Endothelial cell of umbilical vein (primary cell): ENCODE data around the gene GARS1. TPM values are rescaled to one million over a fixed set of nuclear protein-coding genes. Genes with fewer than 3 reads are reported as not detected.

ENCODE experiments used
- BruUV-seq: library from RNA; stranded (reverse); fragments of 400-500 nt; replicated peaks from 2 replicates; lab custom pipeline; 2021; lab: Mats Ljungman, UMichigan
- CTCF ChIA-PET: fragments of 300-600, 350-600 bp; sonication (Branson Sonifier 250); formaldehyde crosslinking; loops from one replicate; lab custom pipeline; 2021; ENCODE audit warnings: antibody characterized with exemption, inconsistent platforms; lab: Charles Lee
- POLR2A ChIA-PET: fragments of 300-600, 350-600 bp; sonication (Branson Sonifier 250); formaldehyde crosslinking; loops from one replicate; lab custom pipeline; 2021; ENCODE audit warnings: antibody characterized with exemption, inconsistent platforms; lab: Charles Lee
- DNase-seq: peaks from one replicate; pipeline ENCODE4 v3.0.0-alpha.2; 2011; ENCODE audit warnings: low read depth, low spot score
- FAIRE-seq: peaks from 2 replicates; lab custom pipeline; 2011; peaks lifted over from hg19 to GRCh38; lab: Jason Lieb, UNC
- H2AFZ ChIP-seq: 2 replicates; pipeline ENCODE4 v1.6.0; 2012; ENCODE audit warnings: low read depth, low read length, control low read depth, inconsistent platforms
- H3K27ac ChIP-seq: 2 replicates; pipeline ENCODE4 v1.5.1; 2011; ENCODE audit warnings: low read depth, mild to moderate bottlenecking, control low read depth, low read length, moderate library complexity; ENCODE audit not compliant: insufficient read depth
- H3K27me3 ChIP-seq, 2 experiments: 2 replicates each; pipeline versions ENCODE4 v1.6.0 to v1.6.1; 2011; ENCODE audit warnings: low read length in 2 of 2, mixed read lengths in 1 of 2; ENCODE audit not compliant: control insufficient read depth in 2 of 2, insufficient read depth in 2 of 2
- H3K36me3 ChIP-seq, 2 experiments: 2 replicates in 1 of 2; 3 replicates in 1 of 2; pipeline ENCODE4 v1.5.1; 2011; ENCODE audit warnings: low read length in 2 of 2, mild to moderate bottlenecking in 1 of 2, moderate library complexity in 1 of 2; ENCODE audit not compliant: control insufficient read depth in 2 of 2, insufficient read depth in 2 of 2; ENCODE audit errors: extremely low read depth in 1 of 2
- H3K4me1 ChIP-seq: 3 replicates; pipeline ENCODE4 v1.5.1; 2011; ENCODE audit warnings: mild to moderate bottlenecking, low read length; ENCODE audit not compliant: control insufficient read depth, insufficient read depth; ENCODE audit errors: extremely low read depth
- H3K4me2 ChIP-seq: 2 replicates; pipeline ENCODE4 v1.6.1; 2011; ENCODE audit warnings: low read length, control low read depth, mixed read lengths; ENCODE audit not compliant: insufficient read depth
- H3K4me3 ChIP-seq, 3 experiments: fragments of 200-600 bp in 1 of 3; sonication (generic), shearing (Covaris generic) in 1 of 3; replicated peaks in 1 of 3; 2 replicates each; pipeline ENCODE4 v1.5.1; 2011 to 2016; ENCODE audit warnings: control low read depth in 3 of 3, low read length in 3 of 3, mild to moderate bottlenecking in 2 of 3, inconsistent platforms in 1 of 3, low read depth in 1 of 3, moderate library complexity in 1 of 3; ENCODE audit not compliant: insufficient read depth in 1 of 3
- H3K79me2 ChIP-seq: 2 replicates; pipeline ENCODE4 v1.6.0; 2012; ENCODE audit warnings: low read length, inconsistent platforms; ENCODE audit not compliant: control insufficient read depth, insufficient read depth
- H3K9ac ChIP-seq: replicated peaks from 2 replicates; pipeline ENCODE3; 2011; ENCODE audit warnings: low read length, control low read depth; ENCODE audit not compliant: insufficient read depth; ENCODE audit errors: extremely low read depth
- H3K9me1 ChIP-seq: replicated peaks from 3 replicates; pipeline ENCODE4 v1.6.0; 2011; ENCODE audit warnings: mild to moderate bottlenecking, low read length; ENCODE audit not compliant: control insufficient read depth, insufficient read depth; ENCODE audit errors: extremely low read depth
- H3K9me3 ChIP-seq: replicated peaks from 2 replicates; pipeline ENCODE4 v1.5.1; 2012; ENCODE audit warnings: low read length, inconsistent platforms; ENCODE audit not compliant: control insufficient read depth, insufficient read depth
- H4K20me1 ChIP-seq: replicated peaks from 2 replicates; pipeline ENCODE3; 2011; ENCODE audit warnings: mild to moderate bottlenecking, low read length; ENCODE audit not compliant: control insufficient read depth, insufficient read depth; ENCODE audit errors: extremely low read depth
- FOS ChIP-seq: IDR thresholded peaks from 2 replicates; pipeline ENCODE4 v1.6.1; 2011; ENCODE audit warnings: mild to moderate bottlenecking, low read length, moderate library complexity, borderline replicate concordance; ENCODE audit not compliant: insufficient read depth
- GATA2 ChIP-seq: IDR thresholded peaks from 2 replicates; pipeline ENCODE4 v1.7.0; 2011; ENCODE audit warnings: low read depth, mild to moderate bottlenecking, moderate library complexity, mixed read lengths, low read length; ENCODE audit not compliant: insufficient read length, insufficient read depth
- JUN ChIP-seq: IDR thresholded peaks from 2 replicates; pipeline ENCODE4 v1.6.1; 2011; ENCODE audit warnings: borderline replicate concordance, low read depth; ENCODE audit not compliant: insufficient read length, insufficient read depth
- POLR2A ChIP-seq: IDR thresholded peaks from 2 replicates; pipeline ENCODE4 v1.6.1; 2012; ENCODE audit warnings: low read depth, mild to moderate bottlenecking, control low read depth, low read length
- POLR2AphosphoS5 ChIP-seq: IDR thresholded peaks from 2 replicates; pipeline ENCODE4 v1.6.1; 2012; ENCODE audit warnings: low read depth, mild to moderate bottlenecking, control low read depth, low read length, moderate library complexity; ENCODE audit not compliant: insufficient read depth
- dilution Hi-C: fragments of 300-500 bp; cut with MboI; formaldehyde crosslinking; loops from one replicate; pipeline ENCODE4 v1.15.0; 2019; ENCODE audit warnings: low sequenced_read_pairs; ENCODE audit not compliant: extremely low pct_ligation_motif_present
- intact Hi-C: fragments of 100-400 bp; cut with micrococcal nuclease; formaldehyde crosslinking; loops from one replicate; pipeline ENCODE4 v1.10.0; 2022
- polyA plus RNA-seq, 4 experiments: library from polyadenylated mRNA; depleted of rRNA in 3 of 4; stranded (reverse) in 3 of 4; unstranded in 1 of 4; fragments of >200 nt; gene quantifications; 2 replicates each; pipeline versions ENCODE4 v1.2.1 to v1.2.3, GENCODE V29; 2011 to 2012; ENCODE audit warnings: missing spikeins in 1 of 4
- total RNA-seq: library from RNA; stranded (reverse); gene quantifications from 2 replicates; pipeline ENCODE4 v1.2.3, GENCODE V29; 2021

GARS1 gene
- total and polyA plus RNA-seq, 2 donors (not counting 3 experiments of a cell fraction or from before 2014, with no cell fraction given) = 194 to 295 TPM

DNA sequence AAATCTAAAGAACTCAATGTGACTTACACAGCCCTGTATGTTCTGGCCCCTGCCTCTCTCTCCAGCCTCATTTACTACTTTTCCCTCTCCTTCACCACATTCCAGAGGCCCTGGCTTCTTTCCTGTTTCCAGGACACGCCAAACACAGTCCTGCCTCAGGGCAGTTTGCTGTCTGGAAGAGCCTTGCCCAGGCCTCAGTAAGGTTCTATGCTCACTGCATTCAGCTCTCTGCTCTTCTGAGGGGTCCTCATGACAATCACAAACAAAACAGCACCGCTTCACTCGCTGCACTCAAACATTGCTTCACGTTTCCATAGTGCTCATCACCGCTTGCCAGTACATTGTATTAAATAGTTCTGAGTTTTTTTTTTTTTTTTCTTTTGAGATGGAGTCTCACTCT is 35.1 kb upstream of the GARS1 start:
- DNase-seq = peak; percentile 54
- FAIRE-seq = peak; percentile 63
- H3K36me3 ChIP-seq = no peaks in the 10 kb centered on the region

DNA sequence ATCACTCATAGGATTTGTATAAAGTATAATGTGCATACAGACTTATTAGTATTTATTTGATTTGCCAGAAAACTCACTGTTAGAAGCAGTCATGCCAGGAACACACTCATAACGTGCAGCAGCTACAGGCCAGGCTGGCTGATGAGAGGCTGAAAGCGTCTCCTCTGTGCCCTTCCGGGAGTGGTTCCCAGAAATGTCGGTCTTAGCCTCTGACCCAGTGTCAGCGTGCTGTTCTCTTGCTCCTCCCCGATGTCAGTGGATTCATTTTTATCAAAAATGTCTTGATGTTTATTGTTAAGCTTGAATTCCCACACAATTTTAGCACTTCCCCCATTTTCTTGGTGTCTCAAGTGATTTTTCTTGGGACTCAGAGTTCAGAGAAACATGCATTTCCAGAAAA is 33.3 kb upstream of the GARS1 start:
- ChIA-PET POLR2A (interaction anchor here (0.7 kb wide), 1 partner anchor 286 kb away, joined by 3 read pairs; no protein-coding TSS in a partner anchor), CTCF (interaction anchor here (1.3 to 8.3 kb wide), 5 partner anchors 12 to 286 kb away, joined by 4 to 389 read pairs (median 74); partner anchors contain the start of gene NOD1)
- Histone ChIP-seq H3K4me1 (peaks cover 41% of the 10 kb centered on the region), H3K4me3 (no peak overlapping the region), H3K36me3 (no peaks in the 10 kb centered on the region), H3K27me3 (no peaks in the 10 kb centered on the region), H2AFZ (no peak overlapping the region), H4K20me1 (no peaks in the 10 kb centered on the region), H3K9me1 (no peaks in the 10 kb centered on the region), H3K27ac (peak overlapping the region; percentile 50), H3K9ac (no peak overlapping the region), H3K79me2 (no peaks in the 10 kb centered on the region), H3K9me3 (no peaks in the 10 kb centered on the region), H3K4me2 (no peak overlapping the region)
- dilution Hi-C loops (no loop called here), intact Hi-C loops (loop anchor here (10.0 kb wide), 1 partner anchor 497 kb away; no protein-coding TSS in a partner anchor)
- no TSS peak for BruUV-seq
- TF ChIP-seq GATA2 = no peak
- no peak for TF ChIP-seq POLR2AphosphoS5
- TF ChIP-seq POLR2A = no peak
- no peak for TF ChIP-seq JUN
- DNase-seq = peak; percentile 28
- FAIRE-seq = peak; percentile 28

More for the DNA sequence above, 35.1 kb upstream of the GARS1 start:
- H3K4me1 ChIP-seq = peaks cover 41% of the 10 kb centered on the region
- H4K20me1 ChIP-seq = no peaks in the 10 kb centered on the region
- H3K79me2 ChIP-seq = no peaks in the 10 kb centered on the region
- H2AFZ ChIP-seq = no peak overlapping the region
- H3K9ac ChIP-seq = no peak overlapping the region
- TF ChIP-seq FOS (no peak), POLR2AphosphoS5 (no peak), JUN (no peak)
- ChIA-PET CTCF (interaction anchor here (0.7 to 8.3 kb wide), 2 partner anchors 10 to 284 kb away, joined by 4 to 389 read pairs; no protein-coding TSS in a partner anchor), POLR2A (no interaction called here)
- H3K9me3 ChIP-seq = no peaks in the 10 kb centered on the region
- H3K4me3 ChIP-seq = no peak overlapping the region
- no TSS peak for BruUV-seq
- no peaks in the 10 kb centered on the region for H3K9me1 ChIP-seq
- no peaks in the 10 kb centered on the region for H3K27me3 ChIP-seq
- peak overlapping the region; percentile 33 for H3K4me2 ChIP-seq
- peak overlapping the region; percentile 9 for H3K27ac ChIP-seq
- intact Hi-C loops (loop anchor here (10.0 kb wide), 1 partner anchor 495 kb away; no protein-coding TSS in a partner anchor), dilution Hi-C loops (no loop called here)
